Large intestine (tissue), 12 donors: Measurements from ENCODE around the gene CYB5RL. TPM values are rescaled to one million over a fixed set of nuclear protein-coding genes. Genes with fewer than 3 reads are reported as not detected.

Experiments used
- DNase-seq, 2 donors: peaks; one replicate each; pipeline versions ENCODE4 v3.0.0 to v3.0.0-alpha.2; 2013
- H3K27ac ChIP-seq: one replicate; pipeline ENCODE4 v1.5.1; 2013; ENCODE audit warnings: low read length
- H3K27me3 ChIP-seq: 2 replicates; pipeline ENCODE4 v1.6.1; 2013; ENCODE audit warnings: low read length; ENCODE audit not compliant: control insufficient read depth, insufficient read depth
- H3K36me3 ChIP-seq: 2 replicates; pipeline ENCODE4 v1.6.1; 2013; ENCODE audit warnings: low read length; ENCODE audit not compliant: control insufficient read depth, insufficient read depth
- H3K4me1 ChIP-seq: one replicate; pipeline ENCODE4 v1.6.1; 2013; ENCODE audit warnings: low read length; ENCODE audit not compliant: control insufficient read depth, insufficient read depth
- H3K4me3 ChIP-seq: one replicate; pipeline ENCODE4 v1.5.1; 2013; ENCODE audit warnings: low read length
- H3K9me3 ChIP-seq: one replicate; pipeline ENCODE4 v1.6.1; 2013; ENCODE audit warnings: mild to moderate bottlenecking, low read depth, low read length, moderate library complexity; ENCODE audit not compliant: control insufficient read depth
- WGBS: methylation state at CpG from one replicate; pipeline ENCODE4 v1.1.5; 2013; ENCODE audit warnings: low lambda C conversion rate; ENCODE audit not compliant: insufficient coverage; 5-methylcytosine and 5-hydroxymethylcytosine counted together
- long read RNA-seq, 11 donors: transcript quantifications; one replicate each; lab custom pipeline, GENCODE V29; 2026
- polyA plus RNA-seq: library from polyadenylated mRNA; unstranded; fragments of 120-200 nt; gene quantifications from one replicate; pipeline ENCODE4 v1.2.1, GENCODE V29; 2013

The CYB5RL gene
- 8.2 TPM for polyA plus RNA-seq
- long read RNA-seq, donor 1: 0 reads
- long read RNA-seq, donor 2: 0 reads
- long read RNA-seq, donor 3: 0 reads
- long read RNA-seq, donor 4: 0 reads
- long read RNA-seq, donor 5: 0 reads
- long read RNA-seq, donor 6: 0 reads
- long read RNA-seq, donor 7: 0 reads
- long read RNA-seq, donor 8, partial matches to known transcripts: 0 of 1 reads
- long read RNA-seq, donor 8, other reads (novel, unspliced or antisense): 0 of 1 reads
- long read RNA-seq, donor 9, partial matches to known transcripts: 0 of 1 reads
- long read RNA-seq, donor 9, other reads (novel, unspliced or antisense): 0 of 1 reads
- long read RNA-seq, donor 10: 0 reads
- long read RNA-seq, donor 11: 0 reads

- Histone ChIP-seq H3K9me3 (no peaks in the 10 kb centered on the region), H3K27me3 (no peaks in the 10 kb centered on the region)
Observed at GRCh38 chr1:54199765-54200518, at the start of gene CYB5RL, which contains the start of gene MRPL37. CYB5RL (minus strand) TSS chr1:54200030; CDS start chr1:54195616, 4,414 bp downstream. MRPL37 (plus strand) TSS chr1:54200167; CDS start chr1:54200244, 77 bp downstream.

GRCh38 chr1:54248966-54249365 is 49.1 kb upstream of the CYB5RL start:
- Histone ChIP-seq H3K27ac (no peak overlapping the region), H3K4me3 (no peak overlapping the region), H3K36me3 (peaks cover 59% of the 10 kb centered on the region), H3K9me3 (peaks cover 2% of the 10 kb centered on the region), H3K27me3 (no peaks in the 10 kb centered on the region), H3K4me1 (peaks cover 14% of the 10 kb centered on the region)
- DNase-seq: no peak
- WGBS: 100% methylated on average over 1 of the region's 4 CpGs

More at GRCh38 chr1:54199765-54200518, at the start of gene CYB5RL, which contains the start of gene MRPL37:
- Histone ChIP-seq H3K36me3 (peaks cover 21% of the 10 kb centered on the region), H3K4me1 (peaks cover 17% of the 10 kb centered on the region), H3K4me3 (peak within 1 kb of the TSS; percentile 96), H3K27ac (peak within 1 kb of the TSS; percentile 91)
- peak; percentile 94 to 99 for DNase-seq
- no CpG with 5 or more reads among the region's 51 CpGs for WGBS

- Histone ChIP-seq H3K4me1 (peaks cover 7% of the 10 kb centered on the region), H3K27ac (no peak overlapping the region), H3K4me3 (no peak overlapping the region), H3K27me3 (no peaks in the 10 kb centered on the region), H3K9me3 (peaks cover 2% of the 10 kb centered on the region), H3K36me3 (peaks cover 66% of the 10 kb centered on the region)
- no CpG with 5 or more reads among the region's 11 CpGs for WGBS
- no peak for DNase-seq
Observed at GRCh38 chr1:54247863-54248515, 48.2 kb upstream of the CYB5RL start.

- Histone ChIP-seq H3K9me3 (peaks cover 2% of the 10 kb centered on the region), H3K27ac (no peak overlapping the region), H3K27me3 (no peaks in the 10 kb centered on the region), H3K4me1 (no peaks in the 10 kb centered on the region), H3K4me3 (no peak overlapping the region), H3K36me3 (peaks cover 74% of the 10 kb centered on the region)
- no peak for DNase-seq
- no CpG with 5 or more reads among the region's 10 CpGs for WGBS
Observed at GRCh38 chr1:54246116-54246721, 46.4 kb upstream of the CYB5RL start.

- H3K27ac ChIP-seq: no peak overlapping the region
- DNase-seq: no peak
- no peaks in the 10 kb centered on the region for H3K4me1 ChIP-seq
- no peaks in the 10 kb centered on the region for H3K27me3 ChIP-seq
- H3K9me3 ChIP-seq: peaks cover 2% of the 10 kb centered on the region
- no peak overlapping the region for H3K4me3 ChIP-seq
- no CpG with 5 or more reads among the region's 4 CpGs for WGBS
- H3K36me3 ChIP-seq: peaks cover 73% of the 10 kb centered on the region
Observed at GRCh38 chr1:54245501-54245900, 45.7 kb upstream of the CYB5RL start.

- Histone ChIP-seq H3K27ac (no peak overlapping the region), H3K9me3 (no peaks in the 10 kb centered on the region), H3K4me3 (no peak overlapping the region), H3K27me3 (no peaks in the 10 kb centered on the region), H3K36me3 (peaks cover 72% of the 10 kb centered on the region), H3K4me1 (no peaks in the 10 kb centered on the region)
- DNase-seq: no peak
- no CpG with 5 or more reads among the region's 7 CpGs for WGBS
Observed at GRCh38 chr1:54244655-54245054, 44.8 kb upstream of the CYB5RL start.

- no peaks in the 10 kb centered on the region for H3K27me3 ChIP-seq
- H3K9me3 ChIP-seq: no peaks in the 10 kb centered on the region
- no peak for DNase-seq
- H3K36me3 ChIP-seq: peaks cover 78% of the 10 kb centered on the region
- H3K4me1 ChIP-seq: no peaks in the 10 kb centered on the region
- H3K4me3 ChIP-seq: no peak overlapping the region
- 100% methylated on average over 1 of the region's 13 CpGs for WGBS
- H3K27ac ChIP-seq: no peak overlapping the region
Observed at GRCh38 chr1:54243022-54243421, 43.2 kb upstream of the CYB5RL start.

GRCh38 chr1:54241364-54241763 is 41.5 kb upstream of the CYB5RL start:
- no peak for DNase-seq
- H3K27me3 ChIP-seq: no peaks in the 10 kb centered on the region
- WGBS: no CpG with 5 or more reads among the region's 6 CpGs
- no peak overlapping the region for H3K4me3 ChIP-seq
- no peaks in the 10 kb centered on the region for H3K4me1 ChIP-seq
- no peak overlapping the region for H3K27ac ChIP-seq
- H3K36me3 ChIP-seq: peaks cover 77% of the 10 kb centered on the region
- H3K9me3 ChIP-seq: no peaks in the 10 kb centered on the region

GRCh38 chr1:54240741-54241335 is 41.0 kb upstream of the CYB5RL start:
- Histone ChIP-seq H3K9me3 (no peaks in the 10 kb centered on the region), H3K4me1 (no peaks in the 10 kb centered on the region), H3K27ac (no peak overlapping the region), H3K36me3 (peaks cover 73% of the 10 kb centered on the region), H3K27me3 (no peaks in the 10 kb centered on the region), H3K4me3 (no peak overlapping the region)
- DNase-seq: no peak
- WGBS: 89% methylated on average over 3 of the region's 12 CpGs
